ACC112 (cell line): ENCODE results near the gene RGS17.
"Not testable (repeated sequence)": the region's sequence is repeated elsewhere in the genome, so short reads cannot be mapped to it uniquely, and the experiment has no call there.

Experiments
- H2AFZ ChIP-seq: fragments of 200-600 bp; sonication (generic); one replicate; pipeline ENCODE4 v1.6.0; 2017; ENCODE audit warnings: antibody characterized with exemption, low read length; ENCODE audit not compliant: unreplicated experiment
- H3K27ac ChIP-seq: fragments of 200-600 bp; sonication (generic); 2 replicates; pipeline ENCODE4 v1.5.1; 2014; ENCODE audit warnings: low read depth, mild to moderate bottlenecking, antibody characterized with exemption, low read length, moderate library complexity
- H3K27me3 ChIP-seq: fragments of 200-600 bp; sonication (generic); 2 replicates; pipeline ENCODE4 v1.6.1; 2014; ENCODE audit warnings: mild to moderate bottlenecking, antibody characterized with exemption, low read length, moderate library complexity, mixed read lengths; ENCODE audit not compliant: insufficient read depth
- H3K36me3 ChIP-seq: fragments of 200-600 bp; sonication (generic); 2 replicates; pipeline ENCODE4 v1.6.1; 2016; ENCODE audit warnings: mild to moderate bottlenecking, antibody characterized with exemption, low read length, moderate library complexity, mixed read lengths; ENCODE audit not compliant: insufficient read depth
- H3K4me1 ChIP-seq: fragments of 200-600 bp; sonication (generic); one replicate; pipeline ENCODE4 v1.6.1; 2016; ENCODE audit warnings: low read length, mixed read lengths; ENCODE audit not compliant: insufficient read depth, unreplicated experiment, control insufficient read depth
- H3K4me3 ChIP-seq: fragments of 200-600 bp; sonication (generic); 2 replicates; pipeline ENCODE4 v1.5.1; 2014; ENCODE audit warnings: mild to moderate bottlenecking, low read depth, low read length
- H3K79me2 ChIP-seq: fragments of 200-600 bp; sonication (generic); one replicate; pipeline ENCODE4 v1.6.0; 2016; ENCODE audit warnings: low read length; ENCODE audit not compliant: control insufficient read depth, unreplicated experiment, insufficient read depth

Gene RGS17

DNA sequence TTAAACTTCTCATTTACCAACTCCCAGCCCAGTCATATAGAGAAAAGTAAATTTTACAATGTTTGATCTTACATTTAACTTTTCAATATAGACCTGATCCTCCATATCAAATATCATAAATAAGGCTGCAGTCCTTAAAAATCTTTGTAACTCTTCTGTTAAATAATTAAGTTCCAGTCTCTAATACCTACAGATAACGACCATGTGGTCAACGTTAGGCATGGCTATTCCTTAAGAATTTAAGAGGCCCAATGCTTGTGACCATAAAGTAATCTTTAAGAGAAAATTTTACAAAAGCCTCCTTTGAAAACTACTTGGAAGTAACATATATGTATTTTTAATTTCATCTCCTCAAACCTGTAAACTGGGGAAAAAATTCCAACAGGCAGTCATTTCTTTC is 149.9 kb downstream of the RGS17 start:
- Histone ChIP-seq H3K4me1 (peaks cover 46% of the 10 kb centered on the region), H3K36me3 (peaks cover 8% of the 10 kb centered on the region; the same call in 1 of the 2 replicates), H3K79me2 (peaks cover 91% of the 10 kb centered on the region), H3K27ac (0 out of 2 replicates have a peak overlapping the region, but pooled peaks have one; percentile 67), H2AFZ (no peak overlapping the region), H3K27me3 (no peaks in the 10 kb centered on the region), H3K4me3 (peak overlapping the region; percentile 98)

DNA sequence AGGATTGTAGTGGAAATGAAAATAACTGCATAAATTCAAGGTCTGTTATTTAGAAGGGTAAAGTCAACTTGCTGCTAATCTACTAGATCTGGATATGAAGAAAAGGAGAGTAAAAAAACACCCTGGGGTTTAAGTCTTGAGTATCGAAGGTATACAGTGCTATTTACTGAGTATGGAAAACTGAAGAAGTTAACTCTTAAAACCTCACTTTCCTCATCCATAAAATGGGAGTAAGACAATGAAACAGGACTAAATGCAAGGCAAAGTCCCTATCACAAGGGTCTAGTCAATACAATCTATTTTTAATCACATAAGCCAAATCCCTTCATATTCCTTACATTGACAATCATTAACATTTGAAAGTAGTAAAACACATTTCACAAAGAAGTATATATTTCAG is 150.4 kb downstream of the RGS17 start:
- H3K36me3 ChIP-seq, result peaks cover 10% of the 10 kb centered on the region; the same call in 1 of the 2 replicates
- peaks cover 46% of the 10 kb centered on the region for H3K4me1 ChIP-seq
- no peak overlapping the region for H2AFZ ChIP-seq
- H3K27ac ChIP-seq, result peak overlapping the region; percentile 67
- peak overlapping the region; percentile 98 for H3K4me3 ChIP-seq
- H3K27me3 ChIP-seq, result no peaks in the 10 kb centered on the region
- H3K79me2 ChIP-seq, result peaks cover 91% of the 10 kb centered on the region

DNA sequence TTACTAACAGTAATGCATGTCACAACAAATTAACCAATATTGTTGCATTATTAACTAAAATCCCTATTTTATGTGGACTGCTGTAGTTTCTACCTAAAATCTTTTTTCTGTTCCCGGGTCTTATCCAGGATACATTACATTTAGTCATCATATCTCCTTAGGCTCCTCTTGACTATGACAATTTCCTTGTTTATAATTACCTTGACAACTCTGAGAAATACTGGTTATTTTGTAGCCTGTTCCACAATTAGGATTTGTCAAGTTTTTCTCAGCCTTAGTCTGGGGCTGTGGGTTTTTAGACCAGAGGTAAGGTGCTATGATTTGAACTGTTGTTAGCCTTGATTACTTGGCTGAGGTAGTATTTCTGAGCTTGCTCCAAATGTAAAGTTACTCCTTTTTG is 152.0 kb downstream of the RGS17 start:
- Histone ChIP-seq H3K4me1 (peaks cover 50% of the 10 kb centered on the region), H3K27me3 (no peaks in the 10 kb centered on the region), H3K4me3 (peak overlapping the region; percentile 98), H3K79me2 (peaks cover 91% of the 10 kb centered on the region), H3K27ac (peak overlapping the region; percentile 67), H3K36me3 (peaks cover 25% of the 10 kb centered on the region), H2AFZ (no peak overlapping the region)

DNA sequence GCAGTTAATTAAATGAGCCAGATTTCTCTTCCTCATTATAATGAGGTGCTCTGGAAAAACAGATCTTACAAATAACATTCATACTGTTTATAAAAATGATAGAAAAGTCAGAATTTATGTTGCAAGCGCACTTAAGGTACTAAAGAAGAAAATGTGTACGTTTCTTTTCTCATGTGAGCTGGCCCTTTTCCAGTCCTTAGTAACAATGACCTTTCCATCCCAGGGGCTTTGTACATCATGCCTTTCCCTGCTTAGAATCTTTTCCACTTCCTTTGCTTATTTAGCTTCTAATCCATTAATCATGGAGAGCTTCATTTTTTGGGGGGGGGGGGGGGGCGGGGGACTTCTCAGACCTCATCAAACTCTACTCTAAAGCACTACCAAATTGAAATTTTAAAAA is 153.0 kb downstream of the RGS17 start:
- H3K4me1 ChIP-seq, result peaks cover 50% of the 10 kb centered on the region
- peaks cover 96% of the 10 kb centered on the region for H3K79me2 ChIP-seq
- peak overlapping the region; percentile 67 for H3K27ac ChIP-seq
- H2AFZ ChIP-seq, result no peak overlapping the region
- H3K4me3 ChIP-seq, result peak overlapping the region; percentile 31; the same call in 1 of the 2 replicates
- peaks cover 33% of the 10 kb centered on the region for H3K36me3 ChIP-seq
- H3K27me3 ChIP-seq, result no peaks in the 10 kb centered on the region

DNA sequence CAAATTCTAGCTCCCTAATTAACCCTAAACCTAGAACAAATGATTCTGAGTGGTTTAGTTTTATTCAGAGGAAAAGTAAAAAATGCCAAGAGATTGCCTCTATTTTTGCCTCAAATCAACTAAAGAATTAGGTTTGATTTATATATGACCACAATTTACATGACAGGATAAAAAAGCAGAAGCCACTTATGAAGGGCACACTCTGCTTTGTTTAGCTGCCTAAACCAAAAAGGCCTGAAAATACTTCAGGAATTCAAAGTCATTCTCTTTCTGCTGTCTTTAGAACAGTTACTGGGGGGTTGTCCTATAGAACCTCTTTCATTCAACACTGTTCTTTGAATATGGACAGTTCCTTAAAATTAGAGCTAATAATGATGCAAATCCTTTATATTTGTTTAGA is 153.5 kb downstream of the RGS17 start:
- peak overlapping the region; percentile 31 for H3K4me3 ChIP-seq
- peaks cover 50% of the 10 kb centered on the region for H3K4me1 ChIP-seq
- peaks cover 93% of the 10 kb centered on the region for H3K79me2 ChIP-seq
- H3K27me3 ChIP-seq, result no peaks in the 10 kb centered on the region
- H3K36me3 ChIP-seq, result peaks cover 38% of the 10 kb centered on the region
- H3K27ac ChIP-seq, result peak overlapping the region; percentile 28
- H2AFZ ChIP-seq, result no peak overlapping the region

DNA sequence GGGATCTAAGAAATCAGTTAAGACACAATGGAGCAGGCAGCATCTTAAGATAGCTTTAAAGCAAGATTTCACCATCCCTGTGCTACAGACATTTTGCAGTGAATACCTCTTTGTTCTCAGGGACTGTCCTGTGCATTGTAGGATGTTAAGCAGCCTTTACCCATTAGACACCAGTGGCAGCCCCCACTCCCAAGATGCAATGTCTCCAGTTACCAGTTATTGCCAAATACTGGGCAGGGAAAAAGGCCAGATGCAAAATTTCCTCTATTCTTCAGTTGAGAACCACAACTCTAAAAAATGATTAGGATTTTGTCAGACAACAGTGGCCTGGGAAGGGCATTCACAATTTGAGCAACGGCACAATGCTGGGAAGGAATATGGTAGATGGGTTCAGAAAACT is 154.3 kb downstream of the RGS17 start:
- H3K4me1 ChIP-seq, result peaks cover 50% of the 10 kb centered on the region

DNA sequence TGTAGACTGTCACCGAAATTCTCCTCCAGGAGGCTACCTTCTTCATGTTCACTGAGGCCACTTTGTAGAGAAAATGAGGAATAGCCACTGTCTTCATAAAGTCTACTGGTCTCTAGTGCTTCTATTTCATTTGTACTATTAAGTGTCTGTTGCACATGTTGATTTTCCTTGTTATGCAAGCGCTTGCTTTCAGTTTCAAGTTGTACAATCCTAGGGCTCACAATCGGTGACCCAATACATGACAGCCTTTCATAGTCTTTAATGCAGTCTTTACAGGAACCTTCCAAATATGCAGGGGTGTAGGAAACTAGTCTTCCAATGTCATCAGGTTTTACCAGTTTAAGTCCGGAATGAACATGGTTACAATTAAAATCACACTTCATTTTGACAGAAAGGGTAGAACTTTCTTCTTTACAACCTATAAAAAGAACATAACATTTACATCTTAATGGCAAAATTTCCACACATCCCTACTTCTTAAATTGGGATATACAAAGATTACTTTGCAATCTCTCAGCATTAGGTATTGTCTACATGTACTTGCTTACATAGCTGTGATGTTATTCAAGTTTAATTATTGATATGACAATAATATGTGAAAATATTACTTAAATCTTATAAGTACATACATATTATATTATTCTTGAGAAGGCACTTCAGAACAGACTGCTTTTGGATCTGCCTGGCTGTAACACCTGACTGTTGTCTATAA is 155.7 kb downstream of the RGS17 start:
- Histone ChIP-seq H2AFZ (no peak overlapping the region), H3K79me2 (peaks cover 71% of the 10 kb centered on the region), H3K27me3 (no peaks in the 10 kb centered on the region), H3K4me1 (peaks cover 43% of the 10 kb centered on the region), H3K4me3 (peak overlapping the region; percentile 20; the same call in 1 of the 2 replicates), H3K36me3 (peaks cover 60% of the 10 kb centered on the region), H3K27ac (no peak overlapping the region)

More for the DNA sequence above, 154.3 kb downstream of the RGS17 start:
- peaks cover 46% of the 10 kb centered on the region for H3K36me3 ChIP-seq
- peaks cover 85% of the 10 kb centered on the region for H3K79me2 ChIP-seq
- H3K27me3 ChIP-seq, result no peaks in the 10 kb centered on the region
- H3K4me3 ChIP-seq, result no peak overlapping the region
- H2AFZ ChIP-seq, result no peak overlapping the region
- no peak overlapping the region for H3K27ac ChIP-seq

DNA sequence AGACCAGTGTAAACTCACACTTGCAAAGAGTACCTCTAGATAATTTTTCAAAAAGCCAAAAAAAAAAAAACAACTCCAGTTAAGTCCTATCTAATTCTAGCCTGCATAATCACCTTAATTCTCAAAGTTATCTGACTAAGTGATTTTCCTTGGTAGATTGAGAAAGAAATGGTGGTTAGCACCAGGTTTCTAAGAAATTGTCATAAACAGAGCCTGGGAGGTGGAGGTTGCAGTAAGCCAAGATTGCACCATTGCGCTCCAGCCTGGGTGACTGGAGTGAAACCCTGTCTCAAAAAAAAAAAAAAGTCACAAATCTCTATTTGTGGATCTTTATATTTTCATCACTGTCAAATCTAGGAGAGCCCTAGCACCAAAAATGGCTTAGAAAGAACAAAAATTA is 157.2 kb downstream of the RGS17 start:
- Histone ChIP-seq H3K4me3 (no peak overlapping the region), H3K36me3 (peaks cover 72% of the 10 kb centered on the region), H2AFZ (no peak overlapping the region), H3K4me1 (peaks cover 29% of the 10 kb centered on the region), H3K27me3 (no peaks in the 10 kb centered on the region), H3K79me2 (peaks cover 56% of the 10 kb centered on the region), H3K27ac (no peak overlapping the region)

DNA sequence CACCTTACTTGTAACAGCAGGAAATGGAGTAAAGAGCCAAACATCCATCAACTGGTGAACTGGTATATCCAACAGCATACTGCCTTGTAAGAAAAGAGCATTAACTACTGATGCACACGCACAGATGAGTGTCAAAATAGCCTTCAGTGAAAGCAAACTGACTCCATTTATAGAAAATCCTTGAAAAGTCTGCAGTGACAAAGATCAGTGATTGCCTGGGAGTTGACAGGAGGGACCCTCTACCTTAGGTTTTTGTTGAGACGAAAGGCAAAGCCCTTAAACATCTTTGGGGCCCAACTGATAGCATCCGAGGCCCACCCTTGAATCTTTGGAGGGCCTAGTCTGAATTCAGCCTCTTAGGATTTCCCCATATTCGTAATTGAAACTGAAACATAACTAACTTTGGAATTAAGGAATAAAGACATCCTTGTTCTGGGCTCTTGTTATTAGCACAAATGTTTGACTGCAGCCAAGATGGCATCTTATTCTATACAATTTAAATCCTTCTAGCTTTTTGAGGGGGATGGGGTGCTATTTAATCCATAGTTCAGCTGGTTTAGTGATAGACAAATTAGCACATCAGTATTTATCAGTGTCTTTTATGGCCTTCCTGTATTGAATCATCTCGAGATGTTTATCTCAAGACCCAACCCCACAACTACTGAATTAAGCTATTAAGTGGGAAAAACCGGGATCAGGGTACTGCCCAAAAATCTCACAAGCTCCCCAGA is 161.2 kb downstream of the RGS17 start:
- H3K27me3 ChIP-seq, result no peaks in the 10 kb centered on the region
- no peak overlapping the region for H2AFZ ChIP-seq
- no peak overlapping the region for H3K27ac ChIP-seq
- H3K79me2 ChIP-seq, result peaks cover 18% of the 10 kb centered on the region
- no peak overlapping the region for H3K4me3 ChIP-seq
- peaks cover 55% of the 10 kb centered on the region for H3K36me3 ChIP-seq
- H3K4me1 ChIP-seq, result peaks cover 3% of the 10 kb centered on the region

DNA sequence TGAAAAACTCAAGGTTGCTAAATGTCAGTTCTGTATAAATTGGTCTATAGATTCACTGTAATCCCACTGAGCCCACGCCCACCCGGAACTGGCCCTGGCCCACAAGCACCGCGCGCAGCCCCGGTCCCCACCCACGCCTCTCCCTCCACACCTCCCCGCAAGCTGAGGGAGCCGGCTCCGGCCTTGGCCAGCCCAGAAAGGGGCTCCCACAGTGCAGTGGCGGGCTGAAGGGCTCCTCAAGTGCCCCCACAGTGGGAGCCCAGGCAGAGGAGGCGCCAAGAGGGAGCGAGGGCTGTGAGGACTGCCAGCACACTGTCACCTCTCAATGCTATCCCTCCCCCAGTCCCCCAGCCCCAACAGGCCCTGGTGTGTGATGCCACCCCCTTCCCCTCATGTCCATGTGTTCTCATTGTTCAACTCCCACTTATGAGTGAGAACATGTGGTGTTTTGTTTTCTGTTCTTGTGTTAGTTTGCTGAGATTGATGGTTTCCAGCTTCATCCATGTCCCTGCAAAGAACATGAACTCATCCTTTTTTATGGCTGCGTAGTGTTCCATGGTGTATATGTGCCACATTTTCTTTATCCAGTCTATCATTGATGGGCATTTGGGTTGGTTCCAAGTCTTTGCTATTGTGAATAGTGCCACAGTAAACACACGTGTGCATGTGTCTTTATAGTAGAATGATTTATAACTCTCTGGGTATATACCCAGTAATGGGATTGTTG is 164.8 kb downstream of the RGS17 start:
- H2AFZ ChIP-seq, H3K27me3 ChIP-seq: not testable (repeated sequence)

More for the DNA sequence above, 164.8 kb downstream of the RGS17 start:
- not testable (repeated sequence) for H3K4me3 ChIP-seq, H3K4me1 ChIP-seq, H3K27ac ChIP-seq, H3K79me2 ChIP-seq
- peaks cover 22% of the 10 kb centered on the region for H3K36me3 ChIP-seq
